Eye (tissue), 1 donor: ENCODE data around the gene MOCS3.

ENCODE experiments used
- DNase-seq: peaks from one replicate; pipeline ENCODE4 v3.0.0-alpha.2; 2015

MOCS3 gene

GRCh38 chr20:50982363-50982762 lies 23.7 kb downstream of the MOCS3 start:
- DNase-seq: no peak

- DNase-seq: no peak
These were observed 24.7 kb downstream of the MOCS3 start for GRCh38 chr20:50983321-50983720.

GRCh38 chr20:50987493-50988210 lies 29.0 kb downstream of the MOCS3 start:
- peak; percentile 96 for DNase-seq

GRCh38 chr20:50991076-50991475 lies 32.5 kb downstream of the MOCS3 start:
- DNase-seq: no peak

GRCh38 chr20:50992336-50992732 lies 33.7 kb downstream of the MOCS3 start:
- DNase-seq: no peak

- peak; percentile 81 for DNase-seq
These were observed 34.3 kb downstream of the MOCS3 start for GRCh38 chr20:50992733-50993457.

GRCh38 chr20:50993876-50994275 lies 35.3 kb downstream of the MOCS3 start:
- DNase-seq: no peak

- DNase-seq: no peak
These were observed 36.9 kb downstream of the MOCS3 start for GRCh38 chr20:50995506-50995905.

- no peak for DNase-seq
These were observed 38.6 kb downstream of the MOCS3 start for GRCh38 chr20:50996901-50997865.

GRCh38 chr20:50999355-50999754 lies 40.7 kb downstream of the MOCS3 start:
- DNase-seq: no peak

GRCh38 chr20:51001430-51002265 lies 43.0 kb downstream of the MOCS3 start:
- no peak for DNase-seq

GRCh38 chr20:51002633-51003032 lies 44.0 kb downstream of the MOCS3 start:
- DNase-seq: no peak

GRCh38 chr20:51003753-51004152 lies 45.1 kb downstream of the MOCS3 start:
- no peak for DNase-seq

- no peak for DNase-seq
These were observed 45.7 kb downstream of the MOCS3 start for GRCh38 chr20:51004305-51004727.

- no peak for DNase-seq
These were observed 46.2 kb downstream of the MOCS3 start for GRCh38 chr20:51004781-51005180.

- DNase-seq: no peak
These were observed 46.6 kb downstream of the MOCS3 start for GRCh38 chr20:51005214-51005613.

- DNase-seq: no peak
These were observed 50.1 kb downstream of the MOCS3 start for GRCh38 chr20:51008718-51009117.

GRCh38 chr20:51009303-51010042 lies 50.9 kb downstream of the MOCS3 start:
- no peak for DNase-seq

- no peak for DNase-seq
These were observed 51.4 kb downstream of the MOCS3 start for GRCh38 chr20:51010043-51010365.

GRCh38 chr20:51010932-51011331 lies 52.3 kb downstream of the MOCS3 start:
- DNase-seq: no peak

- DNase-seq: no peak
These were observed 52.9 kb downstream of the MOCS3 start for GRCh38 chr20:51011479-51011878.

- DNase-seq: no peak
These were observed 53.7 kb downstream of the MOCS3 start for GRCh38 chr20:51012357-51012756.
